Rectal smooth muscle tissue (tissue), 1 donor: ENCODE measurements around the gene THSD4.
"Not testable (repeated sequence)": the region's sequence is repeated elsewhere in the genome, so short reads cannot be mapped to it uniquely, and the experiment has no call there.

Source experiments
- H3K27ac ChIP-seq: one replicate; pipeline ENCODE4 v1.7.0; 2013; ENCODE audit warnings: low read depth, low read length, inconsistent platforms
- H3K27me3 ChIP-seq: one replicate; pipeline ENCODE4 v1.7.0; 2013; ENCODE audit warnings: low read length; ENCODE audit not compliant: control insufficient read depth, insufficient read depth
- H3K36me3 ChIP-seq: one replicate; pipeline ENCODE4 v1.7.0; 2013; ENCODE audit warnings: low read length; ENCODE audit not compliant: control insufficient read depth, insufficient read depth
- H3K4me1 ChIP-seq: one replicate; pipeline ENCODE4 v1.7.0; 2013; ENCODE audit warnings: low read length; ENCODE audit not compliant: control insufficient read depth, insufficient read depth
- H3K4me3 ChIP-seq: one replicate; pipeline ENCODE4 v1.7.0; 2013; ENCODE audit warnings: low read length
- H3K9ac ChIP-seq: one replicate; pipeline ENCODE4 v1.7.0; 2013; ENCODE audit warnings: low read length

Gene THSD4

DNA sequence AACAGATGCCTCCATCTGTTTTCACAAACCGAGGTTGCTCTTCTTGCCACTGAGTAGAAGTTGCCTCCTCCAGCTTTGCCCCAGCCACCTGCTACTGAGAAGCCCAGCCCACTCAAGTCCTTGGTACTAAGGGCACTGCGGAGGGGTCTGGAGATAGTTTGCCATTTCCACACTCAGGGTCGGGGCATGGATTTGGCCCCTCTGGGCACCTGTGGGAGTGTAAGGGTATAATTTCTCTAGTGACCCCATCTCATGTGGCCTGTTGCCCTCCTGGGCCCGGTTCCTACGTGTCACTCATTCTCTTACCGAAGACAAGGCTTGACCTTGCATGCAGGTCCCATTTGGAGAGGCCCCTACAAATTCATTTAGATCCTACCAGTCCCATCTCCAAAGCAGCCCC, 79.0 kb downstream of the THSD4 start:
- Histone ChIP-seq H3K36me3 (no peaks in the 10 kb centered on the region), H3K27ac (no peak overlapping the region), H3K9ac (no peak overlapping the region), H3K4me3 (no peak overlapping the region), H3K27me3 (no peaks in the 10 kb centered on the region), H3K4me1 (no peaks in the 10 kb centered on the region)

DNA sequence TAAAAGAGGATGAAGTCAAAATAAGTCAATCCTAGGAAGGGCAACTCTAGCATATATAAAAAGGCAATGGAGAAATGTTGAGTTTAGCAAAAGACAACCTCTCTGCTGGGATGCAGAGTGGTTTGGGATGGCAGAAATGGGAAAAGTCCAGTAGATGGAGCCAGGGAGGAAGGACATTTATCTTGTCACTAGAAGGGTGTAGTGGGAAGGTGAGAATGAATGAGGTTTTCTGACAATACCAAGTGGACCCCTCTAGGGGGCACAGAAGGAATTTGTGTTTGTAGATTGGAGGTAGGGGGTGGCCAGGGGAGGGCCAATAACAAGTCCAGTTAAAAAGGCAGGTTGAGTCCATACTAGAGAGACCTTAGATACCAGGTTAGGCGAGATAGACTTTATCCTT, 80.0 kb downstream of the THSD4 start:
- Histone ChIP-seq H3K27me3 (no peaks in the 10 kb centered on the region), H3K4me3 (no peak overlapping the region), H3K36me3 (no peaks in the 10 kb centered on the region), H3K27ac (no peak overlapping the region), H3K4me1 (no peaks in the 10 kb centered on the region), H3K9ac (no peak overlapping the region)

DNA sequence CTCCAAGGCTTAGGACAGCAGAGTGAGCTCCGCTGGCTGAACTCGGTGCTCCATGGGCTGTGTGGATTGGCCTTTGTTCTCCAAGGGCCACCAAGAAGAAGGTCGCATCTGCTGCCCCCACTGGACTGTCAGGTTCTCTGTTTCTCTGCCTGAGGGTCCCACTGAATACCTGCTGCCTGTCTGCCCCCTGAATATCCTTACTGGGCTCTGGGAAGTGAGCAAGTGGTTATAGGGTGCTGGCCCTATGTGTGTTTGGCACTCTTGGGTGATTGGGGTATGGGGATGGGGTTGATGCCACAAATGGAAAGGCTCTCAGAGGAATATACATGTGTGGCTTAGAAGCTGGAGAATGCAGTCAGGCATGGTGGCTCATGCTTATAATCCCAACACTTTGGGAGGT, 82.3 kb downstream of the THSD4 start:
- no peaks in the 10 kb centered on the region for H3K4me1 ChIP-seq
- H3K27me3 ChIP-seq, result no peaks in the 10 kb centered on the region
- no peak overlapping the region for H3K9ac ChIP-seq
- no peak overlapping the region for H3K27ac ChIP-seq
- H3K36me3 ChIP-seq, result no peaks in the 10 kb centered on the region
- no peak overlapping the region for H3K4me3 ChIP-seq

DNA sequence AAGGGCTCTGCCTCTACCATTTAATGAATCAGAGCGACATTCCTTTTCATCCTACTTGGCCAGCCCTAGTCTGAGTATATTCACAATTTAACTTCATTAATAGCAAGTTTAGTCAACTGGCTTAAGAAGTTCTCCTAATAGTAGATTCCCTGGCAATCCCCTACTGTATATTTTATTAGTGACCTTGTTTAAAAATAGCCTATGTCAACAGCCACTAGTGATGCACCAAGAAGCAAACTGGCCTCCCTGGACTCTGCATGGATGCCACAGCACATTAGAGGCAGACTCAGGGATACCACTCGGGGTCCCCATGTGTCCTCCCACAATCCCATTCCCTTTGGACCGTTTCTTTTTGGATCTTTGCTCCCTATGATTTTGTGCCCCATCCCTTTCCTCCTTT, 83.6 kb downstream of the THSD4 start:
- no peaks in the 10 kb centered on the region for H3K4me1 ChIP-seq

DNA sequence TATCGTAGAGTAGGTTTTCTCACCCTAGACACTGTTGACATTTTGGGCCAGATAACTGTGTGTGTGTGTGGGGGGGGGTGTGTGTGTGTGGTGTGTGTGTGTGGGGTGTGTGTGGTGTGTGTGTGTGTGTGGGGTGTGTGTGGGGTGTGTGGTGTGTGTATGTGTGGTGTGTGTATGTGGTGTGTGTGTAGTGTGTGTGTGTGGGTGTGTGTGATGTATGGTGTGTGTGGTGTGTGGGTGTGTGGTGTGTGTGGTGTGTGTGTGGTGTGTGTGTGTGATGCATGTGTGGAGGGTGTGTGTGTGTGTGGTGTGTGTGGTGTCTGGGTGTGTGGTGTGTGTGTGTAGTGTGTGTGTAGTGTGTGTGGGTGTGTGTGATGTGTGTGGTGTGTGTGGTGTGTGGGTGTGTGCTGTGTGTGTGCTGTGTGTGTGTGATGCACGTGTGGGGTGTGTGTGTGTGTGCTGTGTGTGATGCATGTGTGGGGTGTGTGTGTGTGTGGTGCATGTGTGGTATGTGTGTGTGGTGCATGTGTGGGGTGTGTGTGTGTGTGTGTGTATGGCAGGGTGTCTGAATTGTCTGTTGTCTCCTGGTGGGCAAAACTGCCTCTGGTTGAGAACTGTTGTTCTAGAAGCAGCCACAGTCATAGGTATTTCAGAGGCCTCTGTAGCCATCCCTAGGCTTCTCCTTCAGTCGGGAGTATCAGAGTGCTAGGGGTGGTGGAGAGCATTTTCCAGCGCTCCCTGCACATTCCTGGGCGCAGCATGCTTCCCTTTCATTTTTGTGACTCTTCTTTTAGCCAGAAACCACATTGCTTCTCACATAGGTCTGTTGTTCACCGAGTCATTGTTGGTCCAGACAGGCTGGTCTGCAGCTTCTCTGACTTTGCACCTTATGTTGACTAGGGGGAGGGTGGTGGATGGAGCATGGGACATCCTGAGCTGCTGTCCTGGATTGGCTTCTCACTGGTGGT, 84.4 kb downstream of the THSD4 start:
- Histone ChIP-seq H3K27me3 (no peaks in the 10 kb centered on the region), H3K4me3 (no peak overlapping the region), H3K4me1 (no peaks in the 10 kb centered on the region), H3K9ac (no peak overlapping the region), H3K27ac (no peak overlapping the region), H3K36me3 (no peaks in the 10 kb centered on the region)

More for the DNA sequence above, 83.6 kb downstream of the THSD4 start:
- no peaks in the 10 kb centered on the region for H3K27me3 ChIP-seq
- no peaks in the 10 kb centered on the region for H3K36me3 ChIP-seq
- H3K27ac ChIP-seq, result no peak overlapping the region
- H3K4me3 ChIP-seq, result no peak overlapping the region
- no peak overlapping the region for H3K9ac ChIP-seq

DNA sequence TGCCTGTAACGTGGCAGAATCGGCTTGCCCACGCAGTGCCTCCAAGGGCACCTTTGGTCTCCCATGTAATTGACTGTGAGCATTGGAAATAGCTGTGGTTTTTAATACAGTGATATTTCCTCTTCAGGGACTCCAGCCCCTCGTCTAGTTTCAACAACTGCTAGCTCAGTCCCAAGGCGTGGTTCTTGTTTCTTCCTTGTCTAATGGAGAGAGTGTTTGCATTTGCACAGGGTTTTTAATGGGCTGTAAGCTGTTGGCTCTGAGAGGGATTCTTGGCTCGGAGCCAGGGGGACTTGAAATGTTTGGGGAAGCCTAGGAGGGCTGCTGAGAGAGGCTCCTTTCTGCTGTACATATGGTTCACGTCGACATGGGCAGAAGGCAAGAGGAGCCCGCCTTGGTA, 86.2 kb downstream of the THSD4 start:
- H3K36me3 ChIP-seq, result no peaks in the 10 kb centered on the region
- H3K27me3 ChIP-seq, result no peaks in the 10 kb centered on the region
- no peak overlapping the region for H3K9ac ChIP-seq
- H3K27ac ChIP-seq, result no peak overlapping the region
- H3K4me3 ChIP-seq, result no peak overlapping the region
- H3K4me1 ChIP-seq, result no peaks in the 10 kb centered on the region

DNA sequence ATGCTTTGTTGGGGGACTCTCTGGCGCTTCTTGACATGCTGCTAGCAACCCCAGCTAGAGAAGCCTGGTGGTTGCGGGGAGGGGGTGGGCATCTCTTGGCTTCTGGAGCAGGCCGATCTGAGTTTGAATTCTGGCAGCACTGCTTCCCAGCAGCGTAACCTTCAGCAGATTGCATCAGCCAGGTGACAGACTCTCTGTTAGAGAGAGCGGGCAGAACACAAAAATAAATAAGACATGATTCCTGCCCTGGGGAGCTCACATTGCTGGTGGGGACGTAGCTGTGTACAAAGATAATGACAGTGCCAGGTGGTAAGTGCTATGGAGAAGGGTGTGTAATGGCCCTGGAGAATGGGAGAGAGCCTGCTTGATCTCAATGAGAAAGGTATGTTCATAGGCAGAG, 87.4 kb downstream of the THSD4 start:
- Histone ChIP-seq H3K4me3 (no peak overlapping the region), H3K9ac (no peak overlapping the region), H3K27ac (no peak overlapping the region)

DNA sequence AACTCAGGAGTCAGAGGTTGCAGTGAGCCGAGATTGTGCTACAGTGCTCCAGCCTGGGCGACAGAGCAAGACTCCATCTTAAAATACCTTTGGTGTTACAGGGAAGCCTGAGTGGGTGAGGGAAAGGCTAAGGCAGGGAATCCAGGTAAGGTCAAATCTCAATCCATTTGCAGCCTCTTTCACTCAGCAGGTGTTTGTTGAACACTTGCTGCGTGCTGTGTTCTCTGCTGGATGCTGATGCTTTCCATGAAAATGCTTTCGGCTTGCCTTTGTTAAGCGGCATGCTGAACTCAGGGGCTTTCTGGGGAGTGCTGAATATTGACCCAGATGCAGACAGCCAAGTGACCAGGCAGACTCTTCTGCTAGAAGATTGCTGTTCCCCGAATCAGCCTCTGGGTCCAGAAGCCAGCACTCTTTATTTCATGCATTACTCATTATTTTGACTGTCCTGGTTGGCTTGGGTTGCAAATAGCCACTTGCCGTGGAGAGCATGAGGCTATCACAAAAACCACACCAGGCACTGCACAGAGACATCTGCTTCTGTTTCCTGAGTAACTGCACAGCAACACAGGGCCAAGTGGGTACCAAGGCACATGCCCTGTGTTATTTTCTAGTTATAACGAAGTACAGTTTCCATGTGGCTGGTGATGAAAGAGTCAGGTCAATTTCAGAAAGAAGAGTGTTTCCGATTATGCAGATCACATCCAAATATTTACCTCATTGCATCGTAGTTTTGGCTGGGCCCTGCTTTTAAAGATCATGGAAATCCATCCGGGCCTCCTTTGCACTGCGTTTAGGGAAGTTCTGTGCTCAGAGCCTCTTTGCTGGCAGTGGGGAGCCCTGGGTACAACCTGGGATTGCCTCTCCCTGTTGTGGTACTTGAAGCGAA, 88.6 kb downstream of the THSD4 start:
- Histone ChIP-seq H3K9ac (no peak overlapping the region), H3K27ac (no peak overlapping the region), H3K27me3 (no peaks in the 10 kb centered on the region), H3K36me3 (no peaks in the 10 kb centered on the region), H3K4me1 (no peaks in the 10 kb centered on the region), H3K4me3 (no peak overlapping the region)

More for the DNA sequence above, 87.4 kb downstream of the THSD4 start:
- Histone ChIP-seq H3K4me1 (no peaks in the 10 kb centered on the region), H3K36me3 (no peaks in the 10 kb centered on the region), H3K27me3 (no peaks in the 10 kb centered on the region)

DNA sequence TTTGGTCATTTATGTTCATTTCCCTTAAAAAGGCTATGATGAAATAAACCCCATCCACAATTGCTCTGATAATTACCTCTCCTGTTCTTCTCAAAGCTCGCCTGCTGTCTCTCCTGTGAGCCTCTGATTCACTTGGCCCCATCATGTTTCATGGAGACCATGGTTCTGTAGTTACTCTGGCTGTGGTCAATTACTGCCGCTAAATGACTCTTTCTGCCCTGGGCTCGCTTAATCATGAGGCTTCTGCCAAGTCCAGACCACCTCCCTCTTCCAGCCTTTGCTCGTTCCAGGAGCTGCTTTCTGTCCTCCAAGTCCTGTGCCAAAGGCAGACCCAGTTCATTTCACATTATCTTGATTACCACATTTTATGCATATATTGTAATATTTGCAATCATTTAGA, 91.9 kb downstream of the THSD4 start:
- H3K4me3 ChIP-seq, result no peak overlapping the region
- H3K9ac ChIP-seq, result no peak overlapping the region
- H3K4me1 ChIP-seq, result no peaks in the 10 kb centered on the region

DNA sequence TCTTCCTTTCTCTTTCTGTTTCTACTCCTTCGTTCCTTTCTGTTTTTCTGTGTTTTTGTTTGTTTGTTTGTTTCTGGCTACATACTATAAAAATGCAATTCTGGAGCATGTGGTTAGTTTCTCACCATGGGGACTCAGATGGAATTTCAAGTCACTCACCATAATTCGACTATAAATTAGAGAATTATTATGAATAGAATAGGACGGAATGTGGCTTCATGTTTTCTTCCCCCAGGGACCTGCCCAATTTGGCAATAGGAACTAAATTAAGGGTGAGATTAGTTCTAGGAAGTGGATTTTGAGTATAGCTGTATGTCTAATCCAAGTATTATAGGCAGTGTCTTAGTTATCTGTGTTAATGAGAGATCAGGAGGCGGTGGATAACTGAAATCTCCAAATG, 96.9 kb downstream of the THSD4 start:
- Histone ChIP-seq H3K9ac (no peak overlapping the region), H3K4me3 (no peak overlapping the region), H3K36me3 (no peaks in the 10 kb centered on the region), H3K4me1 (no peaks in the 10 kb centered on the region), H3K27ac (no peak overlapping the region), H3K27me3 (no peaks in the 10 kb centered on the region)

More for the DNA sequence above, 91.9 kb downstream of the THSD4 start:
- Histone ChIP-seq H3K36me3 (no peaks in the 10 kb centered on the region), H3K27ac (no peak overlapping the region), H3K27me3 (no peaks in the 10 kb centered on the region)

DNA sequence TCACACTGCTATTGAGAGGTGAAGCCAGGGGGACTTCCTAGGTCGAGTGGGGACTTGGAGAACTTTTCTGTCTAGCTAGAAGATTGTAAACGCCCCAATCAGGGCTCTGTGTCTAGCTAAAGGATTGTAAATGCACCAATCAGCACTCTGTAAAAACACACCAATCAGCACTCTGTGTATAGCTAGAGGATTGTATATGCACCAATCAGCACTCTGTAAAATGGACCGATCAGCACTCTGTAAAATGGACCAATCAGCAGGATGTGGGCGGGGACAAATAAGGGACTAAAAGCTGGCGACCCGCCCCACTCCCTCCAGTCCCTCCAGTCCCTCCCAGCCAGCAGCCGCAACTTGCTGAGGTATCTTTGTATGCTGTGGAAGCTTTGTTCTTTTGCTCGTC, 98.7 kb downstream of the THSD4 start:
- not testable (repeated sequence) for H3K4me1 ChIP-seq, H3K27ac ChIP-seq, H3K36me3 ChIP-seq, H3K4me3 ChIP-seq, H3K9ac ChIP-seq, H3K27me3 ChIP-seq

DNA sequence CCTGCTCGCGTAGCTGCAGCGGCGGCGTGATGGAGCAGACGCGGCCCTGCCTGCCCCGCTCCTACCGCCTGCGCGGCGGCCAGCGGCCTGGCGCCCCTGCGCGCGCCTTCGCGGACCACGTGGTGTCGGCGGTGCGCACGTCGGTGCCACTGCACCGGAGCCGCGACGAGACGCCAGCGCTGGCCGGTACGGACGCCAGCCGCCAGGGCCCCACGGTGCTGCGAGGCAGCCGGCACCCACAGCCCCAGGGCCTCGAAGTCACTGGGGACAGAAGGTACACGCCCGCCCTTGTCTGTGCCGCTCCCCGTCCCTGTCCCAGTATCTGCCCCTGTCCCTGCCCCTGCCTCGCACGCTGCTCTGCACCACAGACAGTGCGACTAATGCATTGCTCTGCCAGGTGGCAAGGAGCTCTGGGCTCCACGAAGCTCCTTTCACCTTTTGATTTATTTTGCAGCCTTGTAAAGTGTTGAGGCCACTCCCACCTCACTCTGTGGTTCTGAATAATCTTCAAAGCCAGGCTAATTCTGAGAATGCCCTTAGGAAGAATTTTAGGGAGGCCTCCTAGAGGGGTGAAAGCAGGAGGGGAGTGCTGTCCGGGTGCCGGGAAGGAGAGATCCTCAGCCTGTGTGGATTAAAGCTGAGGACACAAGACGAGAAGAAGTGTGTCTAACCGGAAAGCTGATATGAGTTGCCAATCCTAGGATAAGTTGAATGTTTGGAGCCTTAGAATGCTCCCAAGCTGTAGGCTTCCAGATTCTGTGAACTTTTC, 100.0 kb downstream of the THSD4 start:
- Histone ChIP-seq H3K4me1 (peaks cover 8% of the 10 kb centered on the region), H3K27ac (no peak overlapping the region), H3K4me3 (no peak overlapping the region)

More for the DNA sequence above, 100.0 kb downstream of the THSD4 start:
- Histone ChIP-seq H3K27me3 (no peaks in the 10 kb centered on the region), H3K9ac (no peak overlapping the region), H3K36me3 (no peaks in the 10 kb centered on the region)
